ENCODE measurements around the gene DLX2.
A peak's percentile ranks its signal among the peaks of the same experiment; 100 is the strongest.

DLX2 gene

DNA sequence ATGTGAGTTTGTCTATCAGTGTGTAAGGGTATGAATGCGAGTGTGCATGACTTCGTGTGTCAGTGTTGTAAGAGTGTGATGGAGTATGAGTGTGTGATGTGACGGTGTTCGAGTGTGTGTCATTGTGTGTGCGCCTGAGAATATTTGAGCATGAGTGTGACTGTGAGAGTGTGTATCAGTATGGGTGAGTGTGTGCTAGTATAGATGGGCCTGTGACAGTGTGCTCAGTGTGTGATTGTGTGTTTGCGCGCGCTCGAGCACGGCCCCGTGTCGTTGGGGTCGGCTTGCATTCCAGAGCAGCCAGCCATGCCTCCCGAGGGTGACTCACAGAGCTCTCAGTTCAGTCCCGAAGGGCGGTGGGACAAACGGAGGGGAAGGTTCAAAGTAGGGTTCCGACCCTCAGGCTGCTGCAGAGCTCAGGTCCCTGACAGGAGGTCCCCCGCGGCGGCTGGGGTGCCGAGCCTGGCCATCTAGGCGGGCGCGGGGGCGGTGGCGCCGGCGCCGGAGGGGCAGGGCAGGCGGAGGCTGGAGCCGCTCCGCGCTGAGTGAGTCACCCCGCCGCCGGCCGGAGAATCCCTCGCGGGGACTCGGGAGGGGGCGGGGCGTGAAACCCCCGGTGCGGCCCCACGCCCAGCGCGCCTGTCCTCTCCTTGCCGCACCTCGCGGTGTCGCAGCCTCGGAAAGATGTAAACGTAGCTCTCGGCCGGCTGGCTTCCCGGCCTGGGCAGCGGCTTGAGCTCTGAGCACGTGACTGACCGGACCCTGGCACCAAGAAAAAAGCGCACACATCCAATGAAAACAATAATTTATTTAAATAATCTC is 3.8 kb downstream of the DLX2 start:
- peak; percentile 23 for ATAC-seq

DNA sequence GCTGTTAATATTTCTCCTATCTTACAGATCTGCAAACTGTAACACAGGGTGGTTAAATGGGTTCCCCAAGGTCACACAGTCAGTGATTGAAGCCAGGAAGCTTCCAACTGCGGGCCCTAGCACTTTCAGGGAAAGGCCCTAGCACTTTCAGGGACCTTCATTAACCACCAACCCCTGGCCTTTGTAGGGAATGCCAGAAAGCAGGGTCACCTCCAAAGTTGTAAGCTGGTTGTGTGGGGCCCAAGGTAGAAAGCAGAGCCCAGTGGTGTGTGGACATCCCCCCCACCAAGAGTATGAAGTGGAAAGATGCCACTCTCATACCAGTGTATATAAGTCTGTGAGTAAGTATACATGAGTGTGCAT is 4.4 kb downstream of the DLX2 start:
- ATAC-seq = no peak
- TF ChIP-seq ZNF8 (CRISPR knock-in tag; IDR thresholded peaks at IDR 0.05) (no peak), POU6F1 (CRISPR knock-in tag; IDR thresholded peaks at IDR 0.05; ENCODE audit: borderline replicate concordance, low read depth) (no peak), CSDC2 (CRISPR knock-in tag; IDR thresholded peaks at IDR 0.05) (no peak), SNAI2 (CRISPR knock-in tag; IDR thresholded peaks at IDR 0.05) (no peak), ZFP3 (CRISPR knock-in tag; IDR thresholded peaks at IDR 0.05) (no peak), OSR1 (CRISPR knock-in tag; IDR thresholded peaks at IDR 0.05) (no peak), ZC3H10 (CRISPR knock-in tag; IDR thresholded peaks at IDR 0.05) (no peak), ZNF565 (CRISPR knock-in tag; conservative IDR thresholded peaks at IDR 0.05; ENCODE audit: low read depth) (no peak), GLIS3 (CRISPR knock-in tag; IDR thresholded peaks at IDR 0.05) (no peak), ESRRG (CRISPR knock-in tag; IDR thresholded peaks at IDR 0.05) (no peak), TCF4 (CRISPR knock-in tag; IDR thresholded peaks at IDR 0.05; ENCODE audit: borderline replicate concordance) (no peak), BACH2 (CRISPR knock-in tag; IDR thresholded peaks at IDR 0.05; ENCODE audit: borderline replicate concordance) (no peak), ARNTL (CRISPR knock-in tag; IDR thresholded peaks at IDR 0.05; ENCODE audit: borderline replicate concordance, low read depth) (no peak), ZFP30 (CRISPR knock-in tag; IDR thresholded peaks at IDR 0.05) (no peak), ISL1 (CRISPR knock-in tag; IDR thresholded peaks at IDR 0.05) (no peak), PPARA (CRISPR knock-in tag; IDR thresholded peaks at IDR 0.05; ENCODE audit: borderline replicate concordance) (no peak)
- TF ChIP-seq, protein P1, sequence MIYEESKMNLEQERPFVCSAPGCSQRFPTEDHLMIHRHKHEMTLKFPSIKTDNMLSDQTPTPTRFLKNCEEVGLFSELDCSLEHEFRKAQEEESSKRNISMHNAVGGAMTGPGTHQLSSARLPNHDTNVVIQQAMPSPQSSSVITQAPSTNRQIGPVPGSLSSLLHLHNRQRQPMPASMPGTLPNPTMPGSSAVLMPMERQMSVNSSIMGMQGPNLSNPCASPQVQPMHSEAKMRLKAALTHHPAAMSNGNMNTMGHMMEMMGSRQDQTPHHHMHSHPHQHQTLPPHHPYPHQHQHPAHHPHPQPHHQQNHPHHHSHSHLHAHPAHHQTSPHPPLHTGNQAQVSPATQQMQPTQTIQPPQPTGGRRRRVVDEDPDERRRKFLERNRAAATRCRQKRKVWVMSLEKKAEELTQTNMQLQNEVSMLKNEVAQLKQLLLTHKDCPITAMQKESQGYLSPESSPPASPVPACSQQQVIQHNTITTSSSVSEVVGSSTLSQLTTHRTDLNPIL (CRISPR knock-in tag; IDR thresholded peaks at IDR 0.05; ENCODE audit: low read depth) = no peak

More for the DNA sequence above, 3.8 kb downstream of the DLX2 start:
- TF ChIP-seq POU6F1 (CRISPR knock-in tag; IDR thresholded peaks at IDR 0.05; ENCODE audit: borderline replicate concordance, low read depth) = no peak
- no peak for TF ChIP-seq OSR1 (CRISPR knock-in tag; IDR thresholded peaks at IDR 0.05)
- no peak for TF ChIP-seq TOX (CRISPR knock-in tag; IDR thresholded peaks at IDR 0.05; ENCODE audit: borderline replicate concordance)
- TF ChIP-seq ZNF70 (CRISPR knock-in tag; IDR thresholded peaks at IDR 0.05) = no peak
- no peak for TF ChIP-seq ZFP30 (CRISPR knock-in tag; IDR thresholded peaks at IDR 0.05)
- no peak for TF ChIP-seq TSHZ2 (CRISPR knock-in tag; IDR thresholded peaks at IDR 0.05)
- TF ChIP-seq ISL1 (CRISPR knock-in tag; IDR thresholded peaks at IDR 0.05) = no peak
- TF ChIP-seq GLIS3 (CRISPR knock-in tag; IDR thresholded peaks at IDR 0.05) = no peak
- TF ChIP-seq, protein P2, sequence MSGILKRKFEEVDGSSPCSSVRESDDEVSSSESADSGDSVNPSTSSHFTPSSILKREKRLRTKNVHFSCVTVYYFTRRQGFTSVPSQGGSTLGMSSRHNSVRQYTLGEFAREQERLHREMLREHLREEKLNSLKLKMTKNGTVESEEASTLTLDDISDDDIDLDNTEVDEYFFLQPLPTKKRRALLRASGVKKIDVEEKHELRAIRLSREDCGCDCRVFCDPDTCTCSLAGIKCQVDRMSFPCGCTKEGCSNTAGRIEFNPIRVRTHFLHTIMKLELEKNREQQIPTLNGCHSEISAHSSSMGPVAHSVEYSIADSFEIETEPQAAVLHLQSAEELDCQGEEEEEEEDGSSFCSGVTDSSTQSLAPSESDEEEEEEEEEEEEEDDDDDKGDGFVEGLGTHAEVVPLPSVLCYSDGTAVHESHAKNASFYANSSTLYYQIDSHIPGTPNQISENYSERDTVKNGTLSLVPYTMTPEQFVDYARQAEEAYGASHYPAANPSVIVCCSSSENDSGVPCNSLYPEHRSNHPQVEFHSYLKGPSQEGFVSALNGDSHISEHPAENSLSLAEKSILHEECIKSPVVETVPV (CRISPR knock-in tag; IDR thresholded peaks at IDR 0.05) = no peak
- TF ChIP-seq BACH2 (CRISPR knock-in tag; IDR thresholded peaks at IDR 0.05; ENCODE audit: borderline replicate concordance) = no peak
- no peak for TF ChIP-seq TCF4 (CRISPR knock-in tag; IDR thresholded peaks at IDR 0.05; ENCODE audit: borderline replicate concordance)
- no peak for TF ChIP-seq PPARA (CRISPR knock-in tag; IDR thresholded peaks at IDR 0.05; ENCODE audit: borderline replicate concordance)
- no peak for TF ChIP-seq CSDC2 (CRISPR knock-in tag; IDR thresholded peaks at IDR 0.05)
- TF ChIP-seq, protein P1 (CRISPR knock-in tag; IDR thresholded peaks at IDR 0.05; ENCODE audit: low read depth) = no peak
